GM15510 (cell line): ENCODE results near the gene THEM4.

Source experiments
- POLR2A ChIP-seq: IDR thresholded peaks from 3 replicates; pipeline ENCODE4 v1.6.1; 2011; ENCODE audit warnings: borderline replicate concordance; ENCODE audit not compliant: insufficient read length; ENCODE audit errors: extremely low read depth

Gene THEM4

GRCh38 chr1:151882466-151882865 is 26.8 kb downstream of the THEM4 start:
- no peak for TF ChIP-seq POLR2A

- no peak for TF ChIP-seq POLR2A
These were observed 27.8 kb downstream of the THEM4 start for GRCh38 chr1:151881479-151881878.

DNA sequence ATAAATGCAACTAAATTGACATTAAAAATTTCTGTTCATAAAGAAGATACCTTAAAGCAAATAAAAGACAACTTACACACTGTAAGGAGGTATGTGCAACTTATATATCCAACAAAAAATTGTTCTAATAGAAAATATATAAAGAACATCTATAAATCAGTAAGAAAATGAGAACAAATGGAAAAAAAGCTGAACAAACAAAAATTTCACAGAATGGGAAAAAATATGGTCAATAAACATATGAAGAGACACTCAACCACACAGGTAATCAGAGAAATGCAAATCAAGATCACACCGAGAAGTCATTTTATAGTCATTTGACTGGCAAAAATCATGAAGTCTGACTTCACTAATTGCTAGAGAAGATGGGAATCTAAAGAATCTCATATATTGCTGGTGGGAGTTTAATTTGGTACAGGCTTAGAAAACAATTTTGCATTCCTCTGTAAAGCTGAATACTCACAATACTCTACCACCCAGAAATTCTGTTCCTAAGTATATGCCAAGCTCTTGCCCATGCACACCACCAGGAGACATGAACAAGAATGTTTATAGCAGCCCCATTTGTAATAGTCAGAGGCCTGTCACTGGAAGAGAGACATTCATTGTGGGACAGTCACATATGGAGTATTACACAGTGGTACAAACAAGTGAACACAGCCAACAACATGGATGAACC is 33.8 kb downstream of the THEM4 start:
- TF ChIP-seq POLR2A: no peak

DNA sequence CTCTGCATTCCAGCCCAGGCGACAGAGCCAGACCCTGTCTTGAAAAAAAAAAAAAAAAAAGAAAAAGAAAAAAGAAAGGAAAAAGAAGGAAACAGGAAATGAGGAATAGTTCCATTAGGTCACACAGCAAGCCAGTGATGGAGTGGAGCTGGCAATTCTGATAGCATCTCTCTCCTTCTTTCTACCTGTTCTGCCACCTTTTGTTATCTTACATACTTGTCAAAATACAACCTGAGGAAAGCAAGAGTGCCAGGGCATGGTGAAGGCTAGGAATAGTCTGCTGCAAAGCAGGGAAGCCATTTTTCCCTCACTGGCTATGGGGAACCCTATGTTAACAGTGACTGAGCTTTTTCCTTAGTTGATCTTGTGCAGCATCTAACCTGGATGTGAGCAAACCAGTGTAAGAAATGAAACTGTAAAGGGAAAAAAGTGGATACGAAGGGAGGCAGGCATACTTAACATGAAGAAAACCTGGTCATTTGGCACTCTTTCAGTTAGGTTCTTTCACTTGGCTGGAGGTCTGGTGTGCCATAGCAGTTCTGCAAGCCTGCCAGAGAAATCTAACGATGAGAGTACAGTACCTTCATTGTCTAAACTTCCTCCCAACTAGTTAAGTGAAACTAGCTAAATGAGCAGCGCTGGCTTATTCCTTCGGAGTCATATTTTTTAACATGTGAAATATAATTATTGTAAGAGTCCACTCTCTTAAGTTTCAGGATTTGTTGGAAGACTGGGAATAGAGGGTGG is 37.9 kb downstream of the THEM4 start:
- no peak for TF ChIP-seq POLR2A

GRCh38 chr1:151868486-151868885 is 40.8 kb downstream of the THEM4 start:
- no peak for TF ChIP-seq POLR2A

DNA sequence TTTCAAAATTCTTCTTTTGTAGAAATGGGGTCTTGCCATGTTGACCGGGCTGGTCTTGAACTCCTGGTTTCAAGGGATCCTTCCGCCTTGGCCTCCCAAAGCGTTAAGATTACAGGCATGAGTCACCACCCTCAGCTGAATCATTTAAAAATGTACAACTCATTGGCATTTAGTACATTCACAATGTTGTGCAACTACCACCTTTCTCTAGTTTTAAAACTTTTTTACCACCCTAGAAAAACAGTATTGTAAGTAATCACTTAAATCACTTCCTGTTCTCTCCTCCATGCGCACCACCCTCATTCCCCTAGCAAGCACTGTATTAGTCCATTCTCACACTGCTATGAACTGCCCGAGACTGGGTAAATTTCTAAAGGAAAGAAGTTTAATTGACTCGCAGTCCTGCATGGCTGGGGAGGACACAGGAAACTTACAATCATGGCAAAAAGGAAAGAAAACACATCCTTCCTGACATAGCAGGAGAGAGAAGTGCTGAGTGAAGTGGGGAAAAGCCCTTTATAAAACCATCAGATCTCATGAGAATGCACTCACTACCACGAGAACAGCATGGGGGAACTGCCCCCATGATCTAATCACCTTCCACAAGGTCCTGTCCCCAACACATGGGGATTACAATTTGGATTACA is 41.4 kb downstream of the THEM4 start:
- TF ChIP-seq POLR2A: no peak

GRCh38 chr1:151867321-151867720 is 42.0 kb downstream of the THEM4 start:
- TF ChIP-seq POLR2A: no peak

DNA sequence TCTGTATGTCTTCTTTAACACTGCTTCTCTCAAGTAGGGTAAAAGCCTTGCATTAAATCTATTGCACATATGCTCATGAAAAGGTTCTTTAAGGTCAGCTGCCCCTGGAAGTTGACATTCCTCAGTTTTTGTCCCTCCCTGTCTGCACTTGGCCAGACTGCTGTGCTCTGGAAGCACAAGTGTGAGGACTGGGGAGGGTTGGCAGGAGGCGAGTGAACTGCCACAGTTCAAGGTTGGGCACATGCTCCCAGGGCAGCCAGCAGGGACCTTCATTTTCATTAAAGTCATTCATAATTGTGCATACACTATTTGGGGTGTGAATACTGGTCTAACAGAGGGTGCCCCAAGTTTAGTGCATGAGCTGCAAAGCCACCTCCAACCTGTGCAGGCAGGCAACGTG is 44.9 kb downstream of the THEM4 start:
- no peak for TF ChIP-seq POLR2A

- no peak for TF ChIP-seq POLR2A
These were observed 46.7 kb downstream of the THEM4 start for GRCh38 chr1:151862604-151863003.

GRCh38 chr1:151860504-151861187 is 48.7 kb downstream of the THEM4 start:
- no peak for TF ChIP-seq POLR2A

DNA sequence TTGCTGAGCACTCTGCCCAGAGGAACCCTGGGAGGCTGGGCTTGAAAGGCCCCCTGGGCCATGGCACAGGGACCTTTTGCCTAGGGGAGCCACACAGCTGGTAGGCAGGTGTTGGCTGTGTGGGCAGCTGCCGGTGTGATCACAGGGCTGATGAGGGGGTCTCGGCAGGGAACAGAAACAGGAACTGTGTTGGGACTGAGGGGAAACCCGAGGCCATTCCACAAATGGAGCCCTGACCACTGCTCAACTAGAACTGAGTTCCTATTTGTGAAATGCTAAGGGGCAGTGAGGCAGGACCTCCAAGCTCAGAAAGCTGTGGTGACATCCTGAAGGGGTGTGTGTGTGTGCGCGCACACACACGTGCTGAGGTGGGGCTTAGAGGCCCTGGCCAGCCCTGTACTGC is 49.4 kb downstream of the THEM4 start:
- no peak for TF ChIP-seq POLR2A

DNA sequence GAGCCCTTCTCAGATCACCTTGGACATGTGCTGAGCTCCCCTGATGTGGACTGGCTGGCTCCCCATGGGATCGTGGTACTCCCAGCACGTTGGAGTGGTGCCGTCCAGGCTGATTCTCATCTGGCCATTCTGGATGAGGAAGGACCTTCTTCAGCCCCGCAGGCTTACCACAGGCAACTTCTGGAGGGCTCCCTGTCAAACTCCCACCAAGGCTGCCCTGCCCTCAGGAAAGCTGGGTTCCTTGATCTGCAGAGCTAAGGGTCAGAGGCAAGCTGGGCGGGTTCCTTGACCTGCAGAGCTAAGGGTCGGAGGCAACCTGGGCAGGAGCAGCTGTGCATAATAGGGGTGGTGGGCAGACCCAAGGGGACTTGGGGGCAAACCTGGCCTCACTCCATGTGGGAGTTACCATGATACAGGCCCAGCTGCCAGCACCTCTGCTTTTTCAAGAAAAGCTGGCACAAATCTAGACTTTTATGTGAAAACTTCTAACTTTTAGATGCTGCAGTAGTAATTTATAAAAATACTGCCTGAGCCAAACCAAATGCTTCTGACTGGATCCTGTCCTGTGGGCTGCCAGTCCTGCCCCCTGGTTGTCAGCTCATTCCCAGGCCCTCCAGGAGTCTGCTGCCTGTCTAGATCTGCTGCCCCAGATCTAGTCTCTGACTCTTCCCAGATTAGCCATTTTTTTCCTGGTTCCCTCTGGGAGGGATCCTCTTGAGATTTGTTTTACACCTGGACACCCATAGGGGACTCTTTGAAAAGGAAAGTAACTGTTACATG is 50.2 kb downstream of the THEM4 start:
- no peak for TF ChIP-seq POLR2A

DNA sequence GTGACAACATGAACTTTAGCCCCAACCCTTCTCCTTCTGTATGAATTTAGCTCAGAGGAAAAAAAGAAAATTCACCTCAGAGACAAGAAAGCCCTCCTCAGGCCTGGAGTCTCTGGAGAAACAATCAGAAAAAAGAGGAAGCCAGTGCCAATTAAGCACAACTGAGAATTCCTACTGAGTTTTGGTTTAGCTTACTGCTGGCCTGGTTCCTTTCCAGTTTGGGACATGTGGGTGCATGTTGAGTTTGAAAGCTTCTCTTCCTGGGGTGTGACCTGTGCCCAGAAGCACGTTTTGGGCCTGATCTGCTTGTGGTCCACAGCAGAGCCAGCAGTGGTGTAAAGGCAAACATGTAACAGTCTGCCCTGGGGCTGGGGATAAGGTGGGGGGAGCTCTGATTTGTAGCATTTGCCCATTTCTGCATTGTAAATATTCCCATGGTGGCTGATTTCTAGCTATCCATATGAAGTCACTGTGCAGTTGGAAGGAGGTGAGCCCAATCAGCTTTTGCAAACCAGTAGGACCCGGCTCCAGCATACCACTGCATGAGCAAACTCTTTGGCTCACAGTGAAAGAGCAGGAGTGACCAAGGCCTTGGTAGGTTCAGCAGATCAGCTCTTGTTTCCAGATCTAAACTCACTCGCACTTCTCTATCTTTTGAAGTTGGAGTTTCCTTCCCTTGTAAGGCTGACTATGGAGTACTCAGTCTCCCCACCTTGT is 51.1 kb downstream of the THEM4 start:
- no peak for TF ChIP-seq POLR2A

DNA sequence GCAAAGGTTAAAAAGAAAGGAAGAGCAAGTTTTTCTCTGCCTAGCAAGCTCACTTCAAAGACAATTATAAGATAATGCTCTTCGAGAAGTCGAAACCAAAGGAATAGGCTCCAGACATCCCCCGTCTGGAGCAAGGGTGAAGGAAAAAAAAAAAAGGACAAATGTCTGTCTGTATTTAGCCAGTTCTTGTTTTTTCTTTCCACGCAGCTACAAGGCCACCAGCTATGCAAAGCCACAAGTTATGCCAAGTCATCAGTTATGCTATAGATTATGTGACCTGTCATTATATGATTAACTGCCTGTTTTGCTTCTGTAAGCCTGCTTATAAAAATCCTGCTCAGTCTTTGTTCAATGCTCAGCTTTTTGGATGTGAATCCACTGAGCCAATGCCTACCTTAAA is 53.4 kb downstream of the THEM4 start:
- TF ChIP-seq POLR2A: no peak
